H9 (cell line): ENCODE results near the gene ZSWIM4. TPM values are rescaled to one million over a fixed set of nuclear protein-coding genes. Genes with fewer than 3 reads are reported as not detected.

Source experiments
- DNase-seq: peaks from one replicate; pipeline ENCODE4 v3.0.0-alpha.2; 2017
- H2AFZ ChIP-seq: one replicate; pipeline ENCODE4 v1.6.1; 2013; ENCODE audit warnings: mild to moderate bottlenecking, low read length, control low read depth, moderate library complexity
- H2AK5ac ChIP-seq: 2 replicates; pipeline ENCODE4 v1.6.1; 2013; ENCODE audit warnings: low read length, control low read depth, mixed read lengths; ENCODE audit not compliant: insufficient read length
- H2BK120ac ChIP-seq: one replicate; pipeline ENCODE4 v1.6.1; 2013; ENCODE audit warnings: low read depth, mild to moderate bottlenecking, low read length, control low read depth, inconsistent platforms; ENCODE audit not compliant: poor library complexity, severe bottlenecking
- H2BK12ac ChIP-seq: 2 replicates; pipeline ENCODE4 v1.6.1; 2013; ENCODE audit warnings: low read length, control low read depth, mixed read lengths, low read depth; ENCODE audit not compliant: insufficient read length
- H2BK15ac ChIP-seq: 2 replicates; pipeline ENCODE4 v1.6.1; 2013; ENCODE audit warnings: low read depth, low read length, control low read depth
- H2BK20ac ChIP-seq: one replicate; pipeline ENCODE4 v1.6.1; 2013; ENCODE audit warnings: low read depth, mild to moderate bottlenecking, low read length, control low read depth, inconsistent platforms; ENCODE audit not compliant: poor library complexity, severe bottlenecking
- H2BK5ac ChIP-seq: 2 replicates; pipeline ENCODE4 v1.6.1; 2013; ENCODE audit warnings: low read length, control low read depth, mixed read lengths; ENCODE audit not compliant: insufficient read length
- H3K14ac ChIP-seq: 2 replicates; pipeline ENCODE4 v1.6.1; 2013; ENCODE audit warnings: low read length, control low read depth; ENCODE audit not compliant: insufficient read depth
- H3K18ac ChIP-seq: 2 replicates; pipeline ENCODE4 v1.6.1; 2013; ENCODE audit warnings: low read depth, mild to moderate bottlenecking, mixed read lengths, low read length, control low read depth; ENCODE audit not compliant: insufficient read length
- H3K23ac ChIP-seq: 2 replicates; pipeline ENCODE4 v1.6.1; 2013; ENCODE audit warnings: low read length, control low read depth, mixed read lengths, low read depth; ENCODE audit not compliant: insufficient read length
- H3K23me2 ChIP-seq: 2 replicates; pipeline ENCODE4 v1.6.1; 2013; ENCODE audit warnings: low read depth, mild to moderate bottlenecking, mixed read lengths, low read length, control low read depth; ENCODE audit not compliant: insufficient read length, poor library complexity, severe bottlenecking
- H3K27ac ChIP-seq: 2 replicates; pipeline ENCODE4 v1.5.1; 2013; ENCODE audit warnings: low read length, control low read depth, mixed read lengths, low read depth; ENCODE audit not compliant: insufficient read length
- H3K27me3 ChIP-seq: 2 replicates; pipeline ENCODE4 v1.6.1; 2013; ENCODE audit warnings: low read length, control low read depth, inconsistent platforms; ENCODE audit not compliant: insufficient read depth
- H3K4ac ChIP-seq: 2 replicates; pipeline ENCODE4 v1.6.1; 2013; ENCODE audit warnings: low read depth, mild to moderate bottlenecking, control low read depth, inconsistent platforms, low read length, moderate library complexity
- H3K4me1 ChIP-seq: 2 replicates; pipeline ENCODE4 v1.6.1; 2013; ENCODE audit warnings: low read length, control low read depth, inconsistent platforms; ENCODE audit not compliant: insufficient read depth
- H3K4me2 ChIP-seq: 2 replicates; pipeline ENCODE4 v1.6.1; 2013; ENCODE audit warnings: low read length, control low read depth, mixed read lengths; ENCODE audit not compliant: insufficient read length, insufficient read depth
- H3K56ac ChIP-seq: 2 replicates; pipeline ENCODE4 v1.6.1; 2013; ENCODE audit warnings: low read depth, mild to moderate bottlenecking, mixed read lengths, low read length, control low read depth; ENCODE audit not compliant: insufficient read length
- H3K79me1 ChIP-seq: 2 replicates; pipeline ENCODE4 v1.6.1; 2013; ENCODE audit warnings: low read depth, mild to moderate bottlenecking, moderate library complexity, low read length, control low read depth, inconsistent platforms; ENCODE audit not compliant: insufficient read depth, poor library complexity, severe bottlenecking
- H3K79me2 ChIP-seq: 2 replicates; pipeline ENCODE4 v1.6.1; 2013; ENCODE audit warnings: low read length, control low read depth, inconsistent platforms; ENCODE audit not compliant: insufficient read depth
- H3K9ac ChIP-seq: 2 replicates; pipeline ENCODE4 v1.6.1; 2013; ENCODE audit warnings: low read length, control low read depth, mixed read lengths; ENCODE audit not compliant: insufficient read length; ENCODE audit errors: extremely low read depth
- H3K9me3 ChIP-seq: one replicate; pipeline ENCODE4 v1.6.1; 2013; ENCODE audit warnings: low read depth, low read length, inconsistent platforms; ENCODE audit not compliant: control insufficient read depth
- H3T11ph ChIP-seq: one replicate; pipeline ENCODE4 v1.6.1; 2013; ENCODE audit warnings: mild to moderate bottlenecking, low read length, control low read depth, inconsistent platforms
- H4K20me1 ChIP-seq: one replicate; pipeline ENCODE4 v1.6.1; 2013; ENCODE audit not compliant: control insufficient read depth, insufficient read length, insufficient read depth
- H4K5ac ChIP-seq: 2 replicates; pipeline ENCODE4 v1.6.1; 2013; ENCODE audit warnings: low read depth, mild to moderate bottlenecking, mixed read lengths, low read length, control low read depth; ENCODE audit not compliant: insufficient read length
- H4K8ac ChIP-seq: replicated peaks from 2 replicates; pipeline ENCODE4 v1.6.1; 2013; ENCODE audit warnings: low read length, control low read depth, mixed read lengths, low read depth; ENCODE audit not compliant: insufficient read length
- H4K91ac ChIP-seq: 2 replicates; pipeline ENCODE4 v1.6.1; 2013; ENCODE audit warnings: low read depth, mild to moderate bottlenecking, moderate library complexity, mixed read lengths, low read length, control low read depth; ENCODE audit not compliant: insufficient read length
- H3K27ac Mint-ChIP-seq, 3 experiments: 2 replicates in 2 of 3; 3 replicates in 1 of 3; pipeline ENCODE4 v1.8.0; 2020 to 2021; ENCODE audit warnings: mixed read lengths in 3 of 3, mild to moderate bottlenecking in 1 of 3, moderate library complexity in 1 of 3
- H3K27me3 Mint-ChIP-seq: 2 replicates; pipeline ENCODE4 v1.8.0; 2021; ENCODE audit warnings: low read depth, mild to moderate bottlenecking, moderate library complexity, mixed read lengths
- H3K36me3 Mint-ChIP-seq, 3 experiments: 2 replicates in 2 of 3; 3 replicates in 1 of 3; pipeline ENCODE4 v1.8.0; 2020 to 2021; ENCODE audit warnings: low read depth in 3 of 3, mixed read lengths in 3 of 3; ENCODE audit not compliant: insufficient read depth in 1 of 3
- H3K4me1 Mint-ChIP-seq, 2 experiments: 2 replicates each; pipeline ENCODE4 v1.8.0; 2020; ENCODE audit warnings: mixed read lengths in 2 of 2
- H3K4me3 Mint-ChIP-seq, 2 experiments: 2 replicates in 1 of 2; 3 replicates in 1 of 2; pipeline ENCODE4 v1.8.0; 2020 to 2021; ENCODE audit warnings: mild to moderate bottlenecking in 2 of 2, mixed read lengths in 2 of 2, moderate library complexity in 1 of 2
- H3K9me3 Mint-ChIP-seq, 2 experiments: 2 replicates in 1 of 2; 3 replicates in 1 of 2; pipeline ENCODE4 v1.8.0; 2020; ENCODE audit warnings: mild to moderate bottlenecking in 2 of 2, mixed read lengths in 2 of 2, moderate library complexity in 1 of 2
- CTCF ChIP-seq: fragments of 200-600 bp; sonication (generic); conservative IDR thresholded peaks from 3 replicates; pipeline ENCODE4 v1.8.0; 2021; ENCODE audit warnings: antibody characterized with exemption, mild to moderate bottlenecking
- WGBS: extraction: QIAGEN DNeasy Blood & Tissue Kit; methylation state at CpG from one replicate; pipeline ENCODE4 v1.1.7; 2013; ENCODE audit warnings: missing lambda C conversion rate, low lambda C conversion rate, mixed read lengths; ENCODE audit not compliant: insufficient read length; ENCODE audit errors: extremely low coverage; 5-methylcytosine and 5-hydroxymethylcytosine counted together
- total RNA-seq: library from RNA; stranded (reverse); gene quantifications from 2 replicates; pipeline ENCODE4 v1.2.1, GENCODE V29; 2021

Gene ZSWIM4
- total RNA-seq, 1 experiment from 2014 or later = 50.7 TPM

GRCh38 chr19:13830114-13830740 lies 35.0 kb downstream of the ZSWIM4 start:
- no peak overlapping the region for H3K14ac ChIP-seq
- no peak overlapping the region for H3K4me2 ChIP-seq
- H2BK120ac ChIP-seq = no peak overlapping the region
- H3K9ac ChIP-seq = no peak overlapping the region
- no peaks in the 10 kb centered on the region for H3K79me2 ChIP-seq
- no peak for DNase-seq
- no peaks in the 10 kb centered on the region for H3K27me3 ChIP-seq
- no peak overlapping the region for H2BK15ac ChIP-seq
- peaks cover 7% of the 10 kb centered on the region for H3K23me2 ChIP-seq
- H3K36me3 Mint-ChIP-seq = peaks cover 26 to 55% (median 53%) of the 10 kb centered on the region in 3 experiments
- no peak overlapping the region for H2BK12ac ChIP-seq
- no peak overlapping the region for H3K4me3 Mint-ChIP-seq
- no peak overlapping the region for H2BK20ac ChIP-seq
- H4K8ac ChIP-seq = no peak overlapping the region
- no peaks in the 10 kb centered on the region; the same call in 1 of the 2 replicates for H3K27me3 Mint-ChIP-seq
- no peaks in the 10 kb centered on the region; the same call in 1 of the 2 replicates for H3K4me1 ChIP-seq
- H4K91ac ChIP-seq = no peak overlapping the region
- no peak overlapping the region for H2AFZ ChIP-seq
- H2BK5ac ChIP-seq = no peak overlapping the region
- no peak overlapping the region for H2AK5ac ChIP-seq
- no peaks in the 10 kb centered on the region; a peak in 1 of 5 replicates for H3K9me3 Mint-ChIP-seq
- H3K4ac ChIP-seq = no peak overlapping the region
- no peak overlapping the region for H4K5ac ChIP-seq
- H3K18ac ChIP-seq = no peak overlapping the region
- no peak overlapping the region for H3K23ac ChIP-seq
- no peak for TF ChIP-seq CTCF
- H4K20me1 ChIP-seq = no peaks in the 10 kb centered on the region
- H3K27ac ChIP-seq = no peak overlapping the region
- WGBS = no CpG with 5 or more reads among the region's 47 CpGs
- no peak overlapping the region for H3T11ph ChIP-seq
- no peak overlapping the region for H3K56ac ChIP-seq
- H3K4me1 Mint-ChIP-seq = peaks cover 20 to 33% of the 10 kb centered on the region in 2 experiments
- no peaks in the 10 kb centered on the region for H3K79me1 ChIP-seq
- H3K27ac Mint-ChIP-seq = no peak overlapping the region
- no peaks in the 10 kb centered on the region for H3K9me3 ChIP-seq
